ENCODE data around the gene KCNH5.

The KCNH5 gene, protein sequence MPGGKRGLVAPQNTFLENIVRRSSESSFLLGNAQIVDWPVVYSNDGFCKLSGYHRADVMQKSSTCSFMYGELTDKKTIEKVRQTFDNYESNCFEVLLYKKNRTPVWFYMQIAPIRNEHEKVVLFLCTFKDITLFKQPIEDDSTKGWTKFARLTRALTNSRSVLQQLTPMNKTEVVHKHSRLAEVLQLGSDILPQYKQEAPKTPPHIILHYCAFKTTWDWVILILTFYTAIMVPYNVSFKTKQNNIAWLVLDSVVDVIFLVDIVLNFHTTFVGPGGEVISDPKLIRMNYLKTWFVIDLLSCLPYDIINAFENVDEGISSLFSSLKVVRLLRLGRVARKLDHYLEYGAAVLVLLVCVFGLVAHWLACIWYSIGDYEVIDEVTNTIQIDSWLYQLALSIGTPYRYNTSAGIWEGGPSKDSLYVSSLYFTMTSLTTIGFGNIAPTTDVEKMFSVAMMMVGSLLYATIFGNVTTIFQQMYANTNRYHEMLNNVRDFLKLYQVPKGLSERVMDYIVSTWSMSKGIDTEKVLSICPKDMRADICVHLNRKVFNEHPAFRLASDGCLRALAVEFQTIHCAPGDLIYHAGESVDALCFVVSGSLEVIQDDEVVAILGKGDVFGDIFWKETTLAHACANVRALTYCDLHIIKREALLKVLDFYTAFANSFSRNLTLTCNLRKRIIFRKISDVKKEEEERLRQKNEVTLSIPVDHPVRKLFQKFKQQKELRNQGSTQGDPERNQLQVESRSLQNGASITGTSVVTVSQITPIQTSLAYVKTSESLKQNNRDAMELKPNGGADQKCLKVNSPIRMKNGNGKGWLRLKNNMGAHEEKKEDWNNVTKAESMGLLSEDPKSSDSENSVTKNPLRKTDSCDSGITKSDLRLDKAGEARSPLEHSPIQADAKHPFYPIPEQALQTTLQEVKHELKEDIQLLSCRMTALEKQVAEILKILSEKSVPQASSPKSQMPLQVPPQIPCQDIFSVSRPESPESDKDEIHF

DNA sequence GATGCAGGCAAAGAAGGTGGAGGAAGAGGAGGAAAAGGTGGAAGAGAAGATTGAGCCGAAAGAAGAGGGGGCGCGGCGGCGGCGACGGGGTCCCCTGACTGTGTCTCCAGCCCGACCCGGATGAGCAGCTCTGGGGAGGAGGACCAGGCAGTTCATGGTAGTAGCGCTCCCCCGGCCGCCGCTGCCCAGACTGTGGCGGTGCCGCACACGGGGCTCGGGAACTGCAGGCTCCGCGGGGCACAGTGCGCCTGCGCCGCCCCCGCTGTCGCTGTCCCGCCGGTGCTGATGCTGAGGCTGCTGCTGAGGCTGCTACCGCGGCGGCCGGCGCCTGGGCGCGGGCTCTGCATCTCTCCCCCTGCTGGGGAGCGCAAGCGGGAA, at the start of gene KCNH5:
Gene KCNH5, minus strand, starts transcription at position 225 of the 378 bp plus-strand sequence. CDS start 272 bp downstream, outside the sequence.
- no peak for DNase-seq

DNA sequence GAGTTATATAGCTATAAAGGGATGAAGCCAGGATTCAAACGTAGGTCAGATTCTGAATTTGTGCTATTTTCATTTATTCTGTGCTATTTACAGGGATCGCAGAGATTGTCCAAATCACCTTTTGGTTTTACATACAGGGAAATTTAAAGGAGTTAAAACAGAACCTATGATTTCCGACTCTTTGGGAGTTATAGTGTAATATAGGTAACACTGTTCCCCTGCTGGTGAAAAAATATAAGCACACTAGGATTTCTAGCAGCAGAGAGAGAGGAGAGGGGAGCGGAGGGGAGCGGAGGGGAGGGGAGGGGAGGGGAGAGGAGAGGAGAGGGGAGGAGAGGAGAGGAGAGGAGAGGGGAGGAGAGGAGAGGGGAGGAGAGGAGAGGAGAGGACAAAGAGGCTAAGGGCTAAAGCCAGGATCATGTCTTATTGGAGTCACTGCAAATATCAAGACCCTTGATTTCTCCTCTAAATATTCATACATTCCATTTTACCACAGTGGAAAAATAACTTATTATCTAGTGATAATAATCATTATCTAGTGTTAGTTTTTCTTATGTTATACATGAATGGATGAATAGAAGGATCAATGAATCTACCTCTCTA, 46.2 kb upstream of the KCNH5 start:
- no peak for DNase-seq

DNA sequence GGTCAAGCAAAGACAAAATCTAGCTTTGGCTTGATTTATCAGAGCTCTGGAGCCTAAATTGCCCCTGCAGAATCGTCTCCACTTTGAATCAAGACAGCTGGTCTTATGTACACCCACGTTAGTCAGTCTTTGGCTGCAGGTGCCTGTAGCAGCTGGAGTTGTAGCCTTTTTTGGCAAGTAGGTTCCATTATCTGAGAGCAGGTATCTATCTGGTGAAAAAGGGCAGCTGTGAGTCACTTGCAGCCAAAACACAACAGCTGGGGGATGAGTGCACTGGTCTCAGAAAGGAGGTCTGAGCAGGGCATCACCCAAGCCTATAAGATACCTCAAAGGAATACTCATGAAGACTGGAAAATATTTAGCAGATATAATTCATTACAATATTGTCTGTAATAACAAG, 43.6 kb upstream of the KCNH5 start:
- no peak for DNase-seq

DNA sequence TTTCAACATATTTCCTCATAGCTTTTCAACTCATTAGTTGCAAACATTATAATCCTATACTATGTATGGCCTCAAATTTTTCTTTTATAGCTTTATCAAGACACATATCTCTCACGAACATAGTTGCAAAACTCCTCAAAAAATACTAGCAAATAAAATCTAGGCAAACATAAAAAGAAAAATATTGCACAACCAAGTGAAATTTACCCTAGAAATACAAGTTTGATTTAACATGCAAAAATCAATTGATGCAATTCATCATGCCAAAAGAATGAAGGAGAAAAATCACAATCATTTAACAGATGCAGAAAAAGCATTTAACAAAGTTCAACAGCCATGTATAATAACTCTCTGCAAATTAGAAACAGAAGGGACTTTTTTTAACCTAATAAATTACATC, 33.3 kb upstream of the KCNH5 start:
- no peak for DNase-seq

DNA sequence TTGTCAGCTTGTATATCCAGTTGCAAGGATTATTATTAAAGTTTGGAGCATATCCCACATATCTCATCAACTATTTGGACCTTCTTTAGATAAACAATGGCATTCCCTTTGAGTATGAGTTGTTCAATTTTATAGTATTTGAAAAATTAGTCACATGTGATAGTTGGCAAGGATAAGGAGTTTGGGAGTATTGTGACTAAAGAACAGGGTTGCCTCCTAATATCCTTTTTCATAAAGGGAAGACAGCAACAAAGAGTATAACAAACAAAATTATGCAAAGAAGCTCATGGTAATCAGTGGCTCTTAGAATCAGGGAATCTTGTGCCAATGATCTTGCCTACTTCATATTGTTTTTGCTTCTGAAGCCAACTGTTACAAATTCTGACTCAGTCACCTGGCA, 31.2 kb upstream of the KCNH5 start:
- DNase-seq, result no peak

DNA sequence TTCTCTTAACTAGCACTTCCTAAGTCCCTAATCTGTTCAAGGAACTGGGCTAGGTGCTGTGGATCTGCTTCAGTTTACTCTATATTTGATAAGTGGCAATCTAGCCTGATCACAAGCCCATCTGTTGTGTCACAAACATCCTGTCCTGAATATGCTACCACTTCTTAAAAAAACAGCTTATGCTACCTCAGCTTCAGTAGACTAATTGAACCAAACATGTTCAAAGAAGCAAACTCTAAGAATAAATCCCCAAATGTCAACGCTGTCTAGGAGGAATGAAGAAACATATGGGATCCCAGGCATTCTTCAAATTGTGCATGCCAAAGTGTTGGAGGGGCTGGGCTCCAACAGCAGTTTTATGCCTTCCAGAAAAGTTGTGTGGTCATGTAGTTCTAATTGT, 10.4 kb upstream of the KCNH5 start:
- DNase-seq, result no peak

DNA sequence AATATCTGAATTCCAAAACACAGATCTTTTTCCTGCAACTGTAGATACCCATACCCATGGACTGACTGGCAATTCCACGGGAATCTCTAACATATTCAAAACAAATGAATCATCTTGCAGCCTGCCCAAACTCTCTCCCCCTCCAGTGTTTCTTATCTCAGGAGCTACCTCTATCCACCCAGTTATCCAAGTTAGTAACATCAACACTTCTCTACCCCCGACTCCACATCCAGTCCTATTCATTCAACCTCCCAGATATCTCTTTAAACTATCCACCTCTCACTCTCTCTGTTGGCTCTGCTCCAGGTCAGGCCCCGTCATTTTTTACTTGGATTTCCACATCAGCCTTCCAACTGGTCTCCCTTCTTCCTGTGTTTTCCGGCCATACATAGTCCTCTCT, 6.7 kb upstream of the KCNH5 start:
- DNase-seq, result no peak

DNA sequence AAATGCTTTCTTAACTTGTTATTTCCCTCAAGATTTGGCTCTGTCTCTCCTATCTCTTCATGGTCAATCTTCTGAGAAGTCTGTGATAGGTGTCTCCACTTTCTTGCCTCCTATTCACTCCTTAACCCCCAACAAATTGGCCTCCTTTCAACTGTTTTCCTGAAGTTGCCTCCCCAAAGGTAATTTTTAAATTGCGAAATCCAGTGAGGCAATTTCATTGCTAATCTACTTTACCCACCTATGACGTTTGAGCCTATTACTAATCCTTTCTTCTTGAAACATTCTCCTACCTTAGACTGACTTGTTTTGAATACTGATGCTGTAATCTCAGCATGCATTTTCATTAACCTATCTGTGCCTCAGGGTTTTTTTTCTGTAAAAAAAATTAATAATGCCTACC, 6.0 kb upstream of the KCNH5 start:
- no peak for DNase-seq

DNA sequence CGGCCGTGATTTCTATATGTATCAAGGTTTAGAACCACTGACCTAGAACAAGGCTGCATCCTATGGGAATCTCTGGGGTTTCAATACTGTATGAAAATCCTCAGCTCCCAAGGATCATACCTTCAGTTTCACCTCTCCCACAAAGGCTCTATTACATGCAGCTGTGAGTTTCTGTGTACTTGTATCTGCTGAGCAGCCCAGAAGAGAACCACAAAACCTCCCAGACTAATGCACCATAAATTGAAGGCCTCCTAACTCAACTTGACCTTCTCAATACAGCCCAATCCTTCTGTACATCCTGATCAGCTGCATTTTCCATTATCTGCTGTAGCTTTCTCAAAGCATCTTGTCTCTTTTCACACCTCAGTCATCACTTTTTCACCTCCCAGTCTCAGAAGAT, 5.4 kb upstream of the KCNH5 start:
- no peak for DNase-seq

DNA sequence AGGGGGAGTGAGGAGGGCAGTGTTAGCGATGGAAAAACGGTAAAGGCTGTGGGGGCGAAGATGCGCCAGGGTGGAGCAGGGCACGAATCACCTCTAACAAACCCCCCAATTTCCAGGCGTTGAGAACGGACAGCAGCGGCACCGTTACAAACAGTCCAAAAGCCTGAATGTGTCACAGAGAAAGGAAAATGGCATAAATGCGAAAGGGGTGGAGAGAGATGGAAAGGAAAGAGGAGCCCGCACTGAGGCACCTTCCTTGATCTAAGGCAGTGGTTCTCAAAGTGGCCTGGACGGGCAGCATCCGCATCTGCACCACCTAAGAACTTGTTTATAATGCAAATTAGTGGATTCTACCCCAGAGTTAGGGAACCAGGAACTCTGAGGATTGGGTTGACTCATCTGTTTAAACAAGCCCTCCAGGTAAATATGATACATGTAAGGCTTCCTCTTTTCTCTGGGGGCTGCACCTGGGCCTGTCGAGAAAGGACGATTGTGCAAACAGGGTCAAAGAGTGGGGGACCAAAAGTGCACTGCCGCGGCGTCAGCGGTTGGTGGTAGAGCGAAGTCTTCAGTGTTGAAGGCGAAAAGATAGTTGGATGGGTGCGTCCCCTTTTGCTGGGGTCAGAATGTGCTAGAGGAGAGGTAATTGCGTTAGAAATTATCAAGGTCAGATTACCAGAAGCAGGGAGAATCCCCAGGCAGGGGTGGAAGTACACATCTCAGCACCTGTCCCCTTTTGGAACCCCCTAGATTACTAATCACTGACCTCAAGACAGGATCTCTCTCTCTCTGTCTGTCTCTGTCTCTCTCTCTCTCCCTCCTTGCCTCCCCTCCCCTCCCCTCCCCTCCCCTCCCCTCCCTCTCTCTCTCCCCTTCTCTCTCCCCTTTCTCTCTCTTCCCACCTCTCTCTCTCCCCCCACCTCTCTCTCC, 1.3 kb upstream of the KCNH5 start:
- no peak for DNase-seq

DNA sequence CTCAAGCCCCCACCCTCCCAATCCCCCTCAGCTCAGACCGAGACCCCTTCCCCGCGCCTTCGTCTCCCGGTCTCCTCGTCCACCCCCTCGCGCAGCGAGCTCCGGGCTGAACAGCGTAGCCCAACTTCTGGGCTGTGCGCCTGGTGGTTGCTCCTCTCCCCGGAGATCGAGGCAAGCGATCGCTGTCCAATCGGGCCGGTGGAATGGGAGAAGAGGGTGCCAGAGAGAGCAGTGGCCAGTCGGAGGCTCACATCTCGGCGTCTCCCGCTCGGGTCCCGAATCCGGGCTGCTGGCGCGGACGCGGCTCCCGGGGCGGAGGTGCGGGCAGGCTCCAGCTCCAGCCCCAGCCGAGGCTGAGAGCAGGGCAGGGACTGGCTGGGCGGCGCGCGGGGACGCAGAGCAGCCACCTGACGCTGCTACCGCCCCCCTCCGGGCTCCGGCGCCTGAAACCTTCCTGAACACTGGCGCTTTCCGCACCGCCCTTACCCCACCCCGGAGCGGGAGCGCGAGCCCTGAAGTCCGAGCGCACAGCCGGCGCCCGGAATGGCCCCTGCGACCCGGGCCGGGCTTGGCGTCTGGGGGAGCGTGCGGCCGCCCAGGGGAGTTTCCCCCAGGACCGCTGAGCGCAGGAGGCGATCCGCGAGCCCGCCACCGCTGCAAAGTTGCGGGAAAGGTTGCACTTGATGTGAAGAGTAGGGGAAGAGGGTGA, 508 bp upstream of the KCNH5 start:
- no peak for DNase-seq

DNA sequence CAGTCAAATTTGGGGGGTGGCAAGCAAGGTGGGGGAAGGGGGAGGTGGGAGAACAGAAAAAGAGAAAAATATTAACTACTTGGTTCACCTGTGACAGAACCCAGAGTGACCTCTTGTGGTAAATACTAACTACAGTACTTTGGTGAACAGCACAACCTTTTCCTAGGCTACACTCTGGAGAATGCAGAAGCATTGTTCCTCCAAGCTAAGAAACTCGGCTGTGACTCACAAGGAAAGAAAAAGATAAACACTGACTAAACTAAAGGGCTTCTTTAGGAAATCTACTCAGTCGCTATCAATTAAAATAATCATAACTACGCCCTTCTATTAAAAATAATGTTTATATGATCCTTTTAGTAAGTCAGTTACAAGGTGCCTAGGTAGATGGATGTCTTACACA, 5.4 kb downstream of the KCNH5 start:
- DNase-seq, result no peak

DNA sequence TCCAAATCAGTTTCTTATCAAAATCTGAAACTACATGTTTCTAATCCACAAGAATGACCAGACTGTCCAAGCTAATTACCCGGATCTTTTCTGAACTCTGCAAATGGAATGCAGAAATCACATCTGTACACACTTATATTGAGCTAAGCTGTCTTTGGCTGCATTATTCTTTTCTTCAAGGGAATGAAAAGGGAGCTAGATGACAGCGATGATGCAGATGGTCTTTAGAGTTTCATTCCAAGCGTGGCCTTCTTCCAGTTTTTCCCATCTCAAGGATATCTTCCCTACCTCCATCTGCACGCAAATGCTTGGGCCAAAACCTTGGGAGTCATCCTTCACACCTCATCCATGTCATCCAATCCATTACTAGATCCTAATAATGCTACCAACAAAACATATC, 12.6 kb downstream of the KCNH5 start:
- no peak for DNase-seq

DNA sequence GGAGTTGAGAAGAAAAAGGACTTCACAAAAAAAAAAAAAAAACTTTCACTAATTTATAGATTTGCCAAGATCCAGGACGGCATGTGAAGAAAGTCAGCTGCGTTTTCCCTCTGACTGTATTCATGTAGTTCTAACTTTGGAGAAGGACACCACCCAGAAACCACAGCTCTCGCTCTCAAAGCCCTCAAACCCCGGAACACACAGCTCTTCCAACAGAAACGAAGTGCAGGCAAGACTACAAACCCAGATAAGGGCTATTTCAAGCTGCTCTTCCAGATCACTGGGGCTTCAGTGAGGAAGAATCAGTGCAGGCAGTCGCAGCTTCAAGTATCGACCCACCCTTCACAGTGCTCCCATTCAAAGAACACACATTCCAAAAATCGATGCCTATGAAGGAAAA, 13.2 kb downstream of the KCNH5 start:
- DNase-seq, result no peak

DNA sequence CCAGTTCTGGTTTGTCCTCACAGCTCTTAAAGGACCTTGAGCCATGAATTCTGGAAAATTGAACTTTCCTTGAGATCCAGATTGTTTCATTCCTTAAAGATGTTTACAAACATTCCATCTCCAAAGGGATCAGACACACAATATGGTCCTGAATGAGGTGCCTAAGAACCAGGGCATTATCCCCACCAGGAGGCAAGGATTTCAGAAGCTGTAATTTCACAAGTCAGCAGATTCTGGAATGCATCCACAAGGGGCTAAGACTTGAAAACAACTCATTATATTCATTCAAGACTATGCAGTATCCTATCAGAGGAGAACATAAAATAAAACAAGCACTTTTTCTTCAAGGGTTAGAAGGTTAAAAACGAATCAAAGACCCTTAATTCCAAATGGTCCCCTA, 15.1 kb downstream of the KCNH5 start:
- DNase-seq, result no peak

DNA sequence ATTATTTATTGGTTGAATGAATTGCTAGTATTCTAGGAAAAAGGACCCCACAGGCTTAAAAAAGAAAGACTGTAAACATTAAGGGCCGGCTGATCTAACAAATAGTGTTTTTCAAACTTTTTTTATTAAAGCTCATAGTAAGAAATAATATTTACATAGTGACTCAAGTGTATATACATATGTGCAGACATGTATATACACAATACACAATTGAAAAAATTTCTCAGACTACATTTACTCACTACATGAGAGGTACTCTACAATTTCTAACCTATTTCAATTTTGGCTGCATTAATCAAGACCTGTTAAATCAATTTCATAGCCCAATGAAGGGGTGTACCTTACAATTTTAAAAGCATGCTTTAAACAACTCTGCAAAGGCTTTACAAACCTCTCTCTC, 17.5 kb downstream of the KCNH5 start:
- no peak for DNase-seq

DNA sequence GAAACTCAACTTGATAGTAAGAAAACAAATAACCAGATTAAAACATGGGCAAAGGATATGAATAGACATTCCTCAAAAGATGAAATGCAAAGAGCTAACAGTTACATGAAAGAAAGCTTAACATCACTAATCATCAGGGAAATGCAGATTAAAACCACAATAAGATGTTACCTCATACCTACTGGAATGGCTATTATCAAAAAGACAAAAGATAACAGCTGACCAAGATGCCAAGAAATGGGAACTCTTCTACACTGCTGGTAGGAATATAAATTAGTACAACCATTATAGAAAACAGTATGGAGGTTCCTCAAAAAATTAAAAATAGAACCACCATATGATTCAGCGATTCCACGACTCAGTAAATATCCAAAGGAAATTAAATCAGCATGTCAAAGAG, 18.8 kb downstream of the KCNH5 start:
- DNase-seq, result no peak

DNA sequence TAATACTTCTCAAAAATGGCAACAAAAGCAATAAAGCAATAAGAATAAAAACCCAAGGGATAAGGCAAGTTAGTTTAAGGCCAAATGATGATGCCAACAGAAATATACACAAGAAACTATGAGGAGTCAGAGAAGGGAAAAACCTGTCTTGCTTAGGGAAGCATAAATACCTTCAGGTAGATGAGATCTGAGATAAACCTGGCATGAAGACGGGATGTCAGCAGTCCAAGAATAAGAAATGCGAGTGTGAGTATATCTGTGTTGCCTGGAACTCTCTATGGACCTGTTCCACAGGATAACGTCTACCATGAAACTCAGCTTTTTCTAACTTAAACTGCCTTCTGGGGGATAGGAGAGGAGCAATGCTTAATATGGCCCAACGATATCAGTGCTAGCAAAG, 30.6 kb downstream of the KCNH5 start:
- DNase-seq, result no peak

DNA sequence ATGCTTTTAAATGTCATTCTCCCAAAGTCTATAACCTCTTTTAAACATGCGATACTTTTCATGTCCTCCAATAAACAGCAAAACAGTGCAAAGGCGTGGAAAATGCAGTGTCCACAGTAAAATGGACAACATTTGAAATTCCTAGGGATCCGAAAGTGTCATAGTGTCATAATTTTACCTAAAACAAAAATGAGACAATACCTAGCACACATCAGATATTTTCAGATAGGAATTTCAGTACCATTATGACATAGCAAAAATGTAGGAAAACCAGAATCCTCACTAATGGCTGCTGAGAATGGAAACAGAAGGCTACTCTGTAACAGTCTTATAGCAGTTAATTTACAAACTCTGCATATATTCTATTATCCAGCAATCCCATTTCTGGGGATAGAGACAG, 33.1 kb downstream of the KCNH5 start:
- no peak for DNase-seq

DNA sequence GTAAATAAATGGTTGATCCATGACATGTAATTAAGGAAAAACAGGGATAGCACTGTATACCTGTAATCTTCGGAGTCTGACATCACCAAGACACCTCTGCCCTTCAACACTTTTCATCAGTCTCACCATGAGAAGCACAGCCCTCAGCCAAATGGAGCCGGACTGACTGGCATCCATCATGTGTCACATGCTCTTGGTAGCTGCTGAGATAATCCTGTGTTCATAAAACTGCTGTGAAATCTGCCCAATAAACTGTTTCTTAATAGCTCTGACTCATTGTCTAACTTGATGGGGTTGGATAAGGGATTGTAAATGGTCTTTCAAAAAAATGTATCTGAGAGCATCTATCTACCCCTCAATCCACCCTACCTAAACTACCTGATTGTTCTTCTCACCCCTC, 33.6 kb downstream of the KCNH5 start:
- no peak for DNase-seq

DNA sequence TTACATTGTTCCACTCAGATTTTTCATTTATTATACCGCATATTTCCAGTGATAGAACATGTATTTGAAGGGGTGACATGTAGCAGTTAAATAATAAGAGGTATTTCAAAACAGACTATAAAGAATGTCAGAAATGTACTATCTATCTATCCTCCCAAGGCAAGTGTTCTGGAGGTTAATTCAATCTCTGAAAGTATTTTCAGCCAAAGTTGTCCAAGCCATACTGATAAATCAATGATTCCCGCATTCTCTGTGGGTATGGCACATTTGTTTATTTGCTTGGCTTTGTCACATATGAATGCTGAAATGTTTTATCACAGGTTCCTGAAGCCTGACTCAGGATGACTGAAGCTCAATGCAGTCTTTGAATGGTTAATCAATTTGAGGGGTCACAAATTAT, 35.8 kb downstream of the KCNH5 start:
- no peak for DNase-seq

DNA sequence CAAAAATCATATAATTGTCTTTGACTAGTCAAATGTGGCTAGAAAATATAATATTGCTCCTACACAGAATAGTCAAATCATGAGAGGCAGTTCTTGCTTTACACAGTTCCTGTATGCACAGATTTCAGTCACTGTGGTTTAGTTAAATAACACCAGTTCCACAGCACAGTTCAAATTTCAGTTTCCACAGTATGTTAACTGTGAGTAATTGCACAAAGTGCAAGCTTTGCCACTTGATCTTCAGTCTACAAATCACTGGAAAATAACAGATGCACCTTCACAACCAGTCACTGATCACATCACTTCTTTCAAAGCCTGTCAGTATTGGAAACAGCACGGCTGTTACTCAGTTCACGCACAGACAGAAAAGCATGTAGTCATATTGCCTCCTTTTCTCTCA, 38.7 kb downstream of the KCNH5 start:
- DNase-seq, result no peak

Measured in CD4-positive, alpha-beta T cell treated with Interleukin-10 for 1 hour (primary cell).